ENCODE results near the gene PLGLB1. TPM values are rescaled to one million over a fixed set of nuclear protein-coding genes. Genes with fewer than 3 reads are reported as not detected.
"Not testable (repeated sequence)": the region's sequence is repeated elsewhere in the genome, so short reads cannot be mapped to it uniquely, and the experiment has no call there.

The PLGLB1 gene
- total RNA-seq, 2 experiments from 2014 or later = 1.1 to 1.3 TPM

DNA sequence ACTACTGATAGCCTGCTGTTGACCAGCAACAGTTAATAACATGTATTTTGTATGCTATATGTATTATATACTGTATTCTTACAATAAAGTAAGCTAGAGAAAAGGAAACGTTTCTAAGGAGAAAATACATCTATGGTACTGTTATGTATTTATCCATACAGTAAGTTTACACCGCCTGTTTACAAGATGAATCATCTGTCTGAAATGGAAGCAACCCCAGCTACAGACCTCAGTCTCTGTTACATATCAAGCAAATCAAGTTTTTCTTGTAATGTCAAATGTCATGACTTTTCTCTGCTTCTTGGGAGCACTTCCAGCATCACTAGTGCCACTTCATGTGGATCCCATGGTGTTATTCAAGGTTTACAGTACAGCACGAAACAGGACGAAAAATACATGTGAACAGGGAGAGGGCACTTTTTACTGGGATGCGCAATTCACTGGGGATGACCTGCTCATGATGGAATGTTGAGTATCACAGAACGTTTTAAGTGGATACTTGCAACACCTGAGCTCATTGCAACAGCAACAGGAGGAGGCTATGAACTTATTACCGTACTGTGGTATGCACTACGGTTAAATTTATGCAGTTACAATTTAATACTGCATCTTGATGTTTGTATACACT lies 2.5 kb upstream of the PLGLB1 start:
- H3K4me1 Mint-ChIP-seq; CTCF ChIA-PET; DNase-seq; H3K27ac Mint-ChIP-seq; H3K36me3 Mint-ChIP-seq (ENCODE audit: low read depth); intact Hi-C loops (cut with DNase I, micrococcal nuclease); H3K4me3 Mint-ChIP-seq; H3K27me3 Mint-ChIP-seq; H3K9me3 Mint-ChIP-seq (ENCODE audit: low read depth); ATAC-seq; POLR2A ChIA-PET: not testable (repeated sequence)

DNA sequence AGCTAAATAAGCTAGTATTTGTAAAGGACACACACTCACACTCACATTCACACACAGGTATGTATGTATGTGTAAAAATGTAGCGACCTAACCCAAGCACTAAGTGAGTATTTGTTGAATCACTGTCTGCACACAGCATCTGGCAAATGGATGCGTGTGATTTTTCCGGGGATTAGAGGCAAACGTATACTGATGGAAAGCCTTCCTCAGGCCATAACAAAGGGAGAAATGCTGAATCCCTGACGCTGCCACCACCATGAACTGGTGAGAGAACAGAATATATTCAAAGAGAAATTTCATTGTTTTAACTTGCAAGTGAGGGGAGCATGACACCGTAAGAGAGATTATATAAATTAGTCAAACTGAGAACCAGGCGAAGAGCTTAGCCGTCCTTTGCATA lies 601 bp downstream of the PLGLB1 start:
- H3K27me3 Mint-ChIP-seq; POLR2A ChIA-PET; CTCF ChIA-PET; intact Hi-C loops (cut with DNase I, micrococcal nuclease); ATAC-seq; H3K4me1 Mint-ChIP-seq; H3K4me3 Mint-ChIP-seq; H3K27ac Mint-ChIP-seq; H3K9me3 Mint-ChIP-seq (ENCODE audit: low read depth); H3K36me3 Mint-ChIP-seq (ENCODE audit: low read depth); DNase-seq: not testable (repeated sequence)

DNA sequence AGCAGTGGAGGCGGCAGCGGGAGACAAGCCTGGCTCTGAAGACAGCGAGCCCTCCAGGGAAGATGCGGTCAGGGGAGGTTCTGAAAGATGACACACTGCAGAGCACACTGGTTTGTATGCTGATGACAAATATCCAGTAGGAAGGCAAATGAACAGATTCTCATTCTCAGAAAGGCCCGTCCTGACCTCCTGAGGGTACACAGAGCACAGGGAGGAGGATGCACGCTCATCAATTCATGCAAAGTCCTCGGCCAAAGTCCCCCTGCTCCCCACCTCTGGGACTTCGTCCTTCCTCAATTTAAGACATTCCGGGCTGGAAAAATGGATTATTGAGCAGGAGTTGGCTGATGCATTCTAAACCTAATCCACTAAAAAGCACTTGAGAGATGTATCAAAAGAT lies 2.6 kb downstream of the PLGLB1 start:
- ATAC-seq; intact Hi-C loops (cut with DNase I, micrococcal nuclease); DNase-seq; POLR2A ChIA-PET; CTCF ChIA-PET; H3K36me3 Mint-ChIP-seq (ENCODE audit: low read depth); H3K4me3 Mint-ChIP-seq; H3K4me1 Mint-ChIP-seq; H3K27ac Mint-ChIP-seq; H3K9me3 Mint-ChIP-seq (ENCODE audit: low read depth); H3K27me3 Mint-ChIP-seq: not testable (repeated sequence)

DNA sequence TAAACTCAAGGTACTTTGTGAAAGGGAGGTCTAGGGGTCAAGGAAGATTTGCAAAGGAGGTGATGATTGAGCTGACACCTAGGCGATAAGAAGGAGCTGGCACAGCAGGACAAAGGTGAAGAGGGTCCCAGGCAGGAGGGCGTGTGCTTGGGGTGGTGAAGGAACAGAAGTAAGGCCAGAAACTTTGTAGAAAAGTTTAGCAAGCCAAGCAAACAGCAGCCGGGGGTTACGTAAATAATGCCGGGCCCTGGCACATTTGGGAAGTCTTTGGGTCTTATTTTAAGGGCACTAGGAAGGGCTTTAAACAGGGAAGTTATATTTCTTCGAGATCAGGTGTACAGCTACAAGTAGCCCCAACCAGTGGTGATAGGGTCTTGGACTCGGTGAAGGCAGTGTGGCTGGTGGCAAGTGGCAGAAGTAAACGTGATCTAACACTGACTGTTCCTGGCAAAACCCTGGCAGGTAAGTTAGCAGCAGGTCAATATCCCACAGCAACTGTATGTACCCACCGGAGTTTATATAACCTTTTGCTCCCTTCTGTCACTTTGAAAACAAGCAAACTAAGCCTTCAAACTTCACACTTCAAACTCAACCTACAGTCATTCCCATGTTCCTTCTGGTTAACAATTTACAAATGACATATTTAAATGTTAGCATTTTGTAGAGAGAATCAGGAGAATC lies 7.0 kb downstream of the PLGLB1 start:
- ATAC-seq; H3K4me1 Mint-ChIP-seq; H3K9me3 Mint-ChIP-seq (ENCODE audit: low read depth); DNase-seq; intact Hi-C loops (cut with DNase I, micrococcal nuclease); CTCF ChIA-PET; H3K36me3 Mint-ChIP-seq (ENCODE audit: low read depth); H3K4me3 Mint-ChIP-seq; H3K27ac Mint-ChIP-seq; H3K27me3 Mint-ChIP-seq; POLR2A ChIA-PET: not testable (repeated sequence)

DNA sequence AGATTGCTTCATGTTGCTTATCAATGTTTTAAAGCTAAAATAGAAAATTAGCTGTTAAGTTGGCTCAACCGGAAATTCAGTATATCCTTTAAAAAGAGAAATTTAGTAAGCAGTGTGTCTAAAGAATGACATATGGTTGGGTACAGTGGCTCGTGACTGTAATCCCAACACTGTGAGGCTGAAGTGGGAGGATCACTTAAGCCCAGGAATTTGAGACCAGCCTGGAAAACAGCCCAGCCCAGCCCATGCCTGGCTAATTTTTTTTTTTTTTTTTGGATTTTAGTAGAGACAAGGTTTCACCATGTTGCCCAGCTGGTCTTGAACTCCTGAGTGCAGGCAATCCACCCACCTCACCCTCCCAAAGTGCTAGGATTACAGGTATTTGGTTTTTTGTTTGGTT lies 17.2 kb downstream of the PLGLB1 start:
- DNase-seq; CTCF ChIA-PET; H3K36me3 Mint-ChIP-seq (ENCODE audit: low read depth); H3K9me3 Mint-ChIP-seq (ENCODE audit: low read depth); intact Hi-C loops (cut with DNase I, micrococcal nuclease); POLR2A ChIA-PET; ATAC-seq; H3K4me1 Mint-ChIP-seq; H3K27me3 Mint-ChIP-seq; H3K4me3 Mint-ChIP-seq; H3K27ac Mint-ChIP-seq: not testable (repeated sequence)

Other genes starting within 250 kb of the PLGLB1 start
- 1 to 10 TPM; 1.1 to 1.6 TPM for gene CD8A, start 230.9 kb downstream of the PLGLB1 start, total RNA-seq
- 1 to 10 TPM; 2.1 to 2.3 TPM for gene CD8B, start 160.0 kb downstream of the PLGLB1 start, total RNA-seq
- under 1 TPM; 0.43 to 0.86 TPM for gene RGPD1, start 79.7 kb downstream of the PLGLB1 start, total RNA-seq

Measured in activated CD4-positive, alpha-beta T cell treated with anti-CD3 and anti-CD28 coated beads for 36 hours (primary cell).